Endothelial cell of umbilical vein (primary cell): Measurements from ENCODE around the gene GJB3. TPM values are rescaled to one million over a fixed set of nuclear protein-coding genes. Genes with fewer than 3 reads are reported as not detected.

Experiments used
- BruUV-seq: library from RNA; stranded (reverse); fragments of 400-500 nt; replicated peaks from 2 replicates; lab custom pipeline; 2021; lab: Mats Ljungman, UMichigan
- CTCF ChIA-PET: fragments of 300-600, 350-600 bp; sonication (Branson Sonifier 250); formaldehyde crosslinking; loops from one replicate; lab custom pipeline; 2021; ENCODE audit warnings: antibody characterized with exemption, inconsistent platforms; lab: Charles Lee
- POLR2A ChIA-PET: fragments of 300-600, 350-600 bp; sonication (Branson Sonifier 250); formaldehyde crosslinking; loops from one replicate; lab custom pipeline; 2021; ENCODE audit warnings: antibody characterized with exemption, inconsistent platforms; lab: Charles Lee
- DNase-seq: peaks from one replicate; pipeline ENCODE4 v3.0.0-alpha.2; 2011; ENCODE audit warnings: low read depth, low spot score
- FAIRE-seq: peaks from 2 replicates; lab custom pipeline; 2011; peaks lifted over from hg19 to GRCh38; lab: Jason Lieb, UNC
- H2AFZ ChIP-seq: 2 replicates; pipeline ENCODE4 v1.6.0; 2012; ENCODE audit warnings: low read depth, low read length, control low read depth, inconsistent platforms
- H3K27ac ChIP-seq: 2 replicates; pipeline ENCODE4 v1.5.1; 2011; ENCODE audit warnings: low read depth, mild to moderate bottlenecking, control low read depth, low read length, moderate library complexity; ENCODE audit not compliant: insufficient read depth
- H3K27me3 ChIP-seq, 2 experiments: 2 replicates each; pipeline versions ENCODE4 v1.6.0 to v1.6.1; 2011; ENCODE audit warnings: low read length in 2 of 2, mixed read lengths in 1 of 2; ENCODE audit not compliant: control insufficient read depth in 2 of 2, insufficient read depth in 2 of 2
- H3K36me3 ChIP-seq, 2 experiments: 2 replicates in 1 of 2; 3 replicates in 1 of 2; pipeline ENCODE4 v1.5.1; 2011; ENCODE audit warnings: low read length in 2 of 2, mild to moderate bottlenecking in 1 of 2, moderate library complexity in 1 of 2; ENCODE audit not compliant: control insufficient read depth in 2 of 2, insufficient read depth in 2 of 2; ENCODE audit errors: extremely low read depth in 1 of 2
- H3K4me1 ChIP-seq: 3 replicates; pipeline ENCODE4 v1.5.1; 2011; ENCODE audit warnings: mild to moderate bottlenecking, low read length; ENCODE audit not compliant: control insufficient read depth, insufficient read depth; ENCODE audit errors: extremely low read depth
- H3K4me2 ChIP-seq: 2 replicates; pipeline ENCODE4 v1.6.1; 2011; ENCODE audit warnings: low read length, control low read depth, mixed read lengths; ENCODE audit not compliant: insufficient read depth
- H3K4me3 ChIP-seq, 3 experiments: fragments of 200-600 bp in 1 of 3; sonication (generic), shearing (Covaris generic) in 1 of 3; replicated peaks in 1 of 3; 2 replicates each; pipeline ENCODE4 v1.5.1; 2011 to 2016; ENCODE audit warnings: control low read depth in 3 of 3, low read length in 3 of 3, mild to moderate bottlenecking in 2 of 3, inconsistent platforms in 1 of 3, low read depth in 1 of 3, moderate library complexity in 1 of 3; ENCODE audit not compliant: insufficient read depth in 1 of 3
- H3K79me2 ChIP-seq: 2 replicates; pipeline ENCODE4 v1.6.0; 2012; ENCODE audit warnings: low read length, inconsistent platforms; ENCODE audit not compliant: control insufficient read depth, insufficient read depth
- H3K9ac ChIP-seq: replicated peaks from 2 replicates; pipeline ENCODE3; 2011; ENCODE audit warnings: low read length, control low read depth; ENCODE audit not compliant: insufficient read depth; ENCODE audit errors: extremely low read depth
- H3K9me1 ChIP-seq: replicated peaks from 3 replicates; pipeline ENCODE4 v1.6.0; 2011; ENCODE audit warnings: mild to moderate bottlenecking, low read length; ENCODE audit not compliant: control insufficient read depth, insufficient read depth; ENCODE audit errors: extremely low read depth
- H3K9me3 ChIP-seq: replicated peaks from 2 replicates; pipeline ENCODE4 v1.5.1; 2012; ENCODE audit warnings: low read length, inconsistent platforms; ENCODE audit not compliant: control insufficient read depth, insufficient read depth
- H4K20me1 ChIP-seq: replicated peaks from 2 replicates; pipeline ENCODE3; 2011; ENCODE audit warnings: mild to moderate bottlenecking, low read length; ENCODE audit not compliant: control insufficient read depth, insufficient read depth; ENCODE audit errors: extremely low read depth
- CTCF ChIP-seq, 2 donors: IDR thresholded peaks; 1 replicate in 1 of 2; 2 replicates in 1 of 2; pipeline ENCODE4 v1.5.1; 2011; ENCODE audit warnings: low read length in 2 of 2, mild to moderate bottlenecking in 2 of 2, moderate library complexity in 2 of 2, control low read depth in 1 of 2, inconsistent platforms in 1 of 2, low read depth in 1 of 2; ENCODE audit not compliant: insufficient read depth in 1 of 2; ENCODE audit errors: extremely low read depth in 1 of 2
- EZH2 ChIP-seq: IDR thresholded peaks from 2 replicates; pipeline ENCODE4 v1.6.1; 2012; ENCODE audit warnings: borderline replicate concordance, low read depth, mild to moderate bottlenecking, moderate library complexity, low read length, inconsistent platforms; ENCODE audit not compliant: severe bottlenecking
- FOS ChIP-seq: IDR thresholded peaks from 2 replicates; pipeline ENCODE4 v1.6.1; 2011; ENCODE audit warnings: mild to moderate bottlenecking, low read length, moderate library complexity, borderline replicate concordance; ENCODE audit not compliant: insufficient read depth
- GATA2 ChIP-seq: IDR thresholded peaks from 2 replicates; pipeline ENCODE4 v1.7.0; 2011; ENCODE audit warnings: low read depth, mild to moderate bottlenecking, moderate library complexity, mixed read lengths, low read length; ENCODE audit not compliant: insufficient read length, insufficient read depth
- JUN ChIP-seq: IDR thresholded peaks from 2 replicates; pipeline ENCODE4 v1.6.1; 2011; ENCODE audit warnings: borderline replicate concordance, low read depth; ENCODE audit not compliant: insufficient read length, insufficient read depth
- MAX ChIP-seq: IDR thresholded peaks from 2 replicates; pipeline ENCODE4 v1.6.1; 2011; ENCODE audit not compliant: insufficient read depth, insufficient read length
- MYC ChIP-seq: IDR thresholded peaks from one replicate; pipeline ENCODE4 v1.6.1; 2011; ENCODE audit warnings: mild to moderate bottlenecking, low read depth, low read length
- POLR2A ChIP-seq: IDR thresholded peaks from 2 replicates; pipeline ENCODE4 v1.6.1; 2012; ENCODE audit warnings: low read depth, mild to moderate bottlenecking, control low read depth, low read length
- POLR2AphosphoS5 ChIP-seq: IDR thresholded peaks from 2 replicates; pipeline ENCODE4 v1.6.1; 2012; ENCODE audit warnings: low read depth, mild to moderate bottlenecking, control low read depth, low read length, moderate library complexity; ENCODE audit not compliant: insufficient read depth
- dilution Hi-C: fragments of 300-500 bp; cut with MboI; formaldehyde crosslinking; loops from one replicate; pipeline ENCODE4 v1.15.0; 2019; ENCODE audit warnings: low sequenced_read_pairs; ENCODE audit not compliant: extremely low pct_ligation_motif_present
- intact Hi-C: fragments of 100-400 bp; cut with micrococcal nuclease; formaldehyde crosslinking; loops from one replicate; pipeline ENCODE4 v1.10.0; 2022
- polyA plus RNA-seq, 4 experiments: library from polyadenylated mRNA; depleted of rRNA in 3 of 4; stranded (reverse) in 3 of 4; unstranded in 1 of 4; fragments of >200 nt; gene quantifications; 2 replicates each; pipeline versions ENCODE4 v1.2.1 to v1.2.3, GENCODE V29; 2011 to 2012; ENCODE audit warnings: missing spikeins in 1 of 4
- total RNA-seq: library from RNA; stranded (reverse); gene quantifications from 2 replicates; pipeline ENCODE4 v1.2.3, GENCODE V29; 2021

The GJB3 gene
- total and polyA plus RNA-seq, 2 donors (not counting 3 experiments of a cell fraction or from before 2014, with no cell fraction given): not detected

GRCh38 chr1:34831721-34832246 lies 50.8 kb downstream of the GJB3 start:
- Histone ChIP-seq H3K4me3 (no peak overlapping the region), H2AFZ (no peak overlapping the region), H3K27me3 (peaks cover 0 to 2% of the 10 kb centered on the region in 2 experiments), H3K36me3 (no peaks in the 10 kb centered on the region), H3K27ac (no peak overlapping the region), H3K4me1 (peaks cover 2% of the 10 kb centered on the region), H3K9me3 (no peaks in the 10 kb centered on the region), H3K9me1 (no peaks in the 10 kb centered on the region), H3K79me2 (no peaks in the 10 kb centered on the region), H3K4me2 (no peak overlapping the region), H3K9ac (no peak overlapping the region), H4K20me1 (no peaks in the 10 kb centered on the region)
- intact Hi-C loops (no loop called here), dilution Hi-C loops (no loop called here)
- TF ChIP-seq EZH2 (no peak), POLR2A (no peak), CTCF (IDR thresholded peaks at IDR 0.05; ENCODE audit: extremely low read depth in 1 of 2, insufficient read depth in 1 of 2, low read depth in 1 of 2, low read length in 2 of 2) (no peak), FOS (no peak), MAX (no peak), JUN (no peak), POLR2AphosphoS5 (no peak), MYC (no peak), GATA2 (no peak)
- CTCF ChIA-PET: interaction anchor here (0.8 to 1.3 kb wide), 4 partner anchors 11 to 29 kb away, joined by 3 to 4 read pairs (median 3); no protein-coding TSS in a partner anchor
- no TSS peak for BruUV-seq
- DNase-seq (peak; percentile 82), FAIRE-seq (no peak)
- POLR2A ChIA-PET: no interaction called here
